ENCODE measurements around the gene PLXNB2.

The PLXNB2 gene

GRCh38 chr22:50272044-50272802 lies 35.2 kb downstream of the PLXNB2 start:
- Mint-ChIP-seq H3K36me3 (no peaks in the 10 kb centered on the region), H3K4me3 (peak overlapping the region; percentile 39), H3K4me1 (peaks cover 9% of the 10 kb centered on the region), H3K9me3 (no peaks in the 10 kb centered on the region), H3K27me3 (no peaks in the 10 kb centered on the region), H3K27ac (no peak overlapping the region)

GRCh38 chr22:50271519-50271970 lies 35.9 kb downstream of the PLXNB2 start:
- no peak overlapping the region for H3K4me3 Mint-ChIP-seq
- H3K27me3 Mint-ChIP-seq, result no peaks in the 10 kb centered on the region
- H3K27ac Mint-ChIP-seq, result no peak overlapping the region
- peaks cover 9% of the 10 kb centered on the region for H3K4me1 Mint-ChIP-seq
- no peaks in the 10 kb centered on the region for H3K36me3 Mint-ChIP-seq
- no peaks in the 10 kb centered on the region for H3K9me3 Mint-ChIP-seq

GRCh38 chr22:50270666-50271394 lies 36.6 kb downstream of the PLXNB2 start:
- no peaks in the 10 kb centered on the region for H3K36me3 Mint-ChIP-seq
- no peaks in the 10 kb centered on the region for H3K9me3 Mint-ChIP-seq
- no peak overlapping the region for H3K27ac Mint-ChIP-seq
- peak overlapping the region; percentile 76 for H3K4me3 Mint-ChIP-seq
- no peaks in the 10 kb centered on the region for H3K27me3 Mint-ChIP-seq
- H3K4me1 Mint-ChIP-seq, result peaks cover 9% of the 10 kb centered on the region

- no peak within 1 kb of the TSS for H3K27ac Mint-ChIP-seq
- H3K4me3 Mint-ChIP-seq, result peak within 1 kb of the TSS; percentile 76
- H3K36me3 Mint-ChIP-seq, result no peaks in the 10 kb centered on the region
- no peaks in the 10 kb centered on the region for H3K27me3 Mint-ChIP-seq
- H3K9me3 Mint-ChIP-seq, result no peaks in the 10 kb centered on the region
- peaks cover 9% of the 10 kb centered on the region for H3K4me1 Mint-ChIP-seq
Observed at GRCh38 chr22:50269970-50270665, 37.3 kb downstream of the PLXNB2 start, which contains the start of gene MAPK11. TSS of gene MAPK11 (minus strand) at chr22:50270380. CDS start at chr22:50270292, 88 bp downstream.

GRCh38 chr22:50269573-50269969 lies 37.9 kb downstream of the PLXNB2 start:
- Mint-ChIP-seq H3K9me3 (no peaks in the 10 kb centered on the region), H3K27ac (no peak overlapping the region), H3K4me3 (peak overlapping the region; percentile 30), H3K4me1 (peaks cover 9% of the 10 kb centered on the region), H3K36me3 (no peaks in the 10 kb centered on the region), H3K27me3 (no peaks in the 10 kb centered on the region)

GRCh38 chr22:50268655-50269113 lies 38.8 kb downstream of the PLXNB2 start:
- no peaks in the 10 kb centered on the region for H3K27me3 Mint-ChIP-seq
- no peaks in the 10 kb centered on the region for H3K36me3 Mint-ChIP-seq
- peak overlapping the region; percentile 49 for H3K4me3 Mint-ChIP-seq
- peaks cover 3% of the 10 kb centered on the region for H3K4me1 Mint-ChIP-seq
- H3K27ac Mint-ChIP-seq, result peak overlapping the region; percentile 65
- H3K9me3 Mint-ChIP-seq, result no peaks in the 10 kb centered on the region

GRCh38 chr22:50267591-50268390 lies 39.7 kb downstream of the PLXNB2 start:
- Mint-ChIP-seq H3K27me3 (no peaks in the 10 kb centered on the region), H3K4me3 (no peak overlapping the region), H3K9me3 (no peaks in the 10 kb centered on the region), H3K36me3 (no peaks in the 10 kb centered on the region), H3K27ac (no peak overlapping the region), H3K4me1 (peaks cover 3% of the 10 kb centered on the region)

GRCh38 chr22:50266994-50267393 lies 40.5 kb downstream of the PLXNB2 start:
- peaks cover 7% of the 10 kb centered on the region for H3K4me1 Mint-ChIP-seq
- H3K4me3 Mint-ChIP-seq, result no peak overlapping the region
- peaks cover 5% of the 10 kb centered on the region for H3K27me3 Mint-ChIP-seq
- H3K9me3 Mint-ChIP-seq, result no peaks in the 10 kb centered on the region
- H3K27ac Mint-ChIP-seq, result no peak overlapping the region
- no peaks in the 10 kb centered on the region for H3K36me3 Mint-ChIP-seq

GRCh38 chr22:50264946-50265669 lies 42.3 kb downstream of the PLXNB2 start:
- H3K27ac Mint-ChIP-seq, result no peak overlapping the region
- no peaks in the 10 kb centered on the region for H3K36me3 Mint-ChIP-seq
- no peaks in the 10 kb centered on the region for H3K9me3 Mint-ChIP-seq

GRCh38 chr22:50264104-50264745 lies 43.2 kb downstream of the PLXNB2 start:
- no peaks in the 10 kb centered on the region for H3K9me3 Mint-ChIP-seq
- H3K36me3 Mint-ChIP-seq, result no peaks in the 10 kb centered on the region
- H3K4me3 Mint-ChIP-seq, result no peak overlapping the region
- no peak overlapping the region for H3K27ac Mint-ChIP-seq
- peaks cover 8% of the 10 kb centered on the region for H3K4me1 Mint-ChIP-seq
- peaks cover 6% of the 10 kb centered on the region for H3K27me3 Mint-ChIP-seq

More at GRCh38 chr22:50264946-50265669, 42.3 kb downstream of the PLXNB2 start:
- H3K4me3 Mint-ChIP-seq, result no peak overlapping the region
- peaks cover 6% of the 10 kb centered on the region for H3K27me3 Mint-ChIP-seq
- H3K4me1 Mint-ChIP-seq, result peaks cover 8% of the 10 kb centered on the region

- peak overlapping the region; percentile 26 for H3K4me3 Mint-ChIP-seq
- peaks cover 8% of the 10 kb centered on the region for H3K27me3 Mint-ChIP-seq
- H3K4me1 Mint-ChIP-seq, result peaks cover 6% of the 10 kb centered on the region
Observed at GRCh38 chr22:50262973-50263617, 44.4 kb downstream of the PLXNB2 start.

GRCh38 chr22:50262460-50262911 lies 45.0 kb downstream of the PLXNB2 start:
- Mint-ChIP-seq H3K36me3 (no peaks in the 10 kb centered on the region), H3K4me1 (peaks cover 6% of the 10 kb centered on the region), H3K4me3 (peak overlapping the region; percentile 51), H3K9me3 (no peaks in the 10 kb centered on the region), H3K27ac (peak overlapping the region; percentile 46), H3K27me3 (peaks cover 8% of the 10 kb centered on the region)

More at GRCh38 chr22:50262973-50263617, 44.4 kb downstream of the PLXNB2 start:
- Mint-ChIP-seq H3K36me3 (no peaks in the 10 kb centered on the region), H3K9me3 (no peaks in the 10 kb centered on the region), H3K27ac (no peak overlapping the region)

- H3K36me3 Mint-ChIP-seq, result no peaks in the 10 kb centered on the region
Observed at GRCh38 chr22:50261615-50262459, 45.6 kb downstream of the PLXNB2 start, which contains the start of gene MAPK12. TSS of gene MAPK12 (minus strand) at chr22:50261683. CDS start at chr22:50261509, 174 bp downstream.

More at GRCh38 chr22:50261615-50262459, 45.6 kb downstream of the PLXNB2 start, which contains the start of gene MAPK12:
- Mint-ChIP-seq H3K4me3 (peak within 1 kb of the TSS; percentile 51), H3K4me1 (peaks cover 6% of the 10 kb centered on the region), H3K27ac (peak within 1 kb of the TSS; percentile 46), H3K27me3 (peaks cover 9% of the 10 kb centered on the region), H3K9me3 (no peaks in the 10 kb centered on the region)

Measured in activated naive CD4-positive, alpha-beta T cell treated with anti-CD3 and anti-CD28 coated beads, Interleukin-2, amount 50 U/mL, for 24 hours (primary cell).